Middle frontal gyrus (tissue), 1 donor: ENCODE results near the gene CACNA1B.

Experiments
- DNase-seq: peaks from one replicate; pipeline ENCODE4 v3.0.0-alpha.2; 2015; ENCODE audit warnings: low spot score; ENCODE audit errors: extremely low spot score

The CACNA1B gene

DNA sequence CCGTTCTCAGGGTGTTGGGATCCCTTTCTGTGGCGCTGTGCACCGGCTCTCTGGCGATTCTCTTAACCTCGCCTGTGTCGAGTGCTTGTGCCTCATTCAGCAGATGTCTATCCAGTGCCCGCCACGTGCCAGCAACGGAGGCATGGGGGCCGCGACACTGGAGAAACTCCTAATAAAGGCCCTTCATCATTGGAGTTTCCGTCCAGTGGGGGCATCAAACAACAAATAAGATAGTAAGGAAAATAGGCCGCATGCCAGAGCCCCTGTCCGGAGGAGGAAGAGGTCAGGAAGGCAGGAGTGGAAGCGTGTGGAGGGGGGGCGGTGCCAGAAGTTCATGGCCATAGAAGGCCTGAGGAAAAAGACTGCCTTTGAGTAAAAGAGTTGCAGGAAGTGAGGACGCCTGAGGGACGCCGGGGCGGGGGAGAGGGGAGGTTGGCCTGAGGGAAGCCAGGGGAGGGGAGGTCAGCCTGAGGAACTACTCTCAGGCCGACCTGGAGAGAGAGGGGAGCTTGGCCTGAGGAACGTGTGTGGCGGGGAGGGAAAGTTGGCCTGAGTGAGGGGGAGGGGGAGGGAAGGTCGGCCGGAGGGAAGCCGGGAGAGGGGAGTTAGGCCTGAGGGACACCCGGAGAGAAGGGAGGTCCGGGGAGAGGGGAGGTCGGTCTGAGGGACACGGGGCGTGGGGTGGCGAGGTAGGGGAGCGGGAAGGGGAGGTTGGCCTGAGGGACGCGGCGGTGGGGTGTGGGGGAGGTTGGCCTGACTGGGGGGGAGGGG lies 82.2 kb downstream of the CACNA1B start:
- DNase-seq: no peak

DNA sequence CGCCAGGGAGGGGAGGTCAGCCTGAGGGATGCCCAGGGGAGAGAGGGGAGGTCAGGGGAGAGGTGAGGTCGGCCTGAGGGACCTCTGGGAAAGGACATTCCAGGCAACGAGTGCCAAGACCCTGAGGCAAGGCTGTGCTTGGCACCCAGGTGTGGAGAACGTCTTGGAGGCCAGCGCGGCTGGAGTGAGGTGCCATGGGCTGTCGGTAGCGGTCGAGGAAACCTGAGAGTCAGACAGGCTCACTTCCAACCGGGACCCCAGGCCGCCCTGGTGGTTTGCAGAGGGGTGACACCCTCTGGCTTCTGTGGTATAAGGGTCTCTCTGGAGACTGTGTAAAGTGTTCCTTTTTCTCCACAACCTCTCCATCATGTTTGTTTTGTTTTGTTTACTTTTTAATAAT lies 82.9 kb downstream of the CACNA1B start:
- no peak for DNase-seq

DNA sequence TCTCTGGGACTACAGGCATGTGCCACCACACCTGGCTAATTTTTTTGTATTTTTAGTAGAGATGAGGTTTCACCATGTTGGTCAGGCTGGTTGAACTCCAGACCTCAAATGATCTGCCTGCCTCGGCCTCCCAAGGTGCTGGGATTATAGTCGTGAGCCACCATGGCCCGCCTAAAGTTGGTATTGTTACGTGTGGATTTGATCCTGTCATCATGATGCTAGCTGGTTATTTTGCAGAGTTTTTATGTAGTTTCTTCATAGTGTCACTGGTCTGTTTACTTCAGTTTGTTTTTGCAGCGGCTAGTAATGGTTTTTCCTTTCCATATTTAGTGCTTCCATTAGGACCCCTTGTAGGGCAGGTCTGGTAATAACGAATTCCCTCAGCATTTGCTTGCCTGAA lies 85.9 kb downstream of the CACNA1B start:
- no peak for DNase-seq

- DNase-seq: no peak
Measured at GRCh38 chr9:137965177-137965795, 87.7 kb downstream of the CACNA1B start.

- DNase-seq: no peak
Measured at GRCh38 chr9:137967280-137967953, 89.8 kb downstream of the CACNA1B start.

GRCh38 chr9:137968235-137968634 lies 90.7 kb downstream of the CACNA1B start:
- no peak for DNase-seq

GRCh38 chr9:137969008-137969407 lies 91.4 kb downstream of the CACNA1B start:
- no peak for DNase-seq

DNA sequence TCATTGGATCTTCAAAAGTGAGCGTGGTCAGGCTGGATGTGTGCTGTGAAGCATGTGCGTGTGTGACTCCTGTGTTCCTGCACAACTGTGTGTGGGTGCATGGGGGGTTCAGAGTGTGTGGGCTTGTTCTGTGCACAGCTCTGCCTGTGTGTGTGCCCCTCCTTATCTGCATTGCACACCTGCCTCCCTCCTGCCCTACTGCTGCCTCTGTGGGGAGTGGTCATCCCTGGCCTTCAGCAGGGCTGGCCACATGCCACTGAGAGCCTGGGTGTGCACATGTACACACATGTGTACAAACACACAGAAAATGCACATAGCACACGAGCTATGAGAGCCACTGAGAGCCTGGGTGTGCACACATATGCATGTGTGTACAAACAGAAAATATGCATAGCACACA lies 92.1 kb downstream of the CACNA1B start:
- DNase-seq: no peak

- DNase-seq: no peak
Measured at GRCh38 chr9:137970098-137970497, 92.5 kb downstream of the CACNA1B start.

GRCh38 chr9:137970686-137971476 lies 93.3 kb downstream of the CACNA1B start:
- DNase-seq: no peak

GRCh38 chr9:137971477-137972138 lies 94.0 kb downstream of the CACNA1B start:
- no peak for DNase-seq

GRCh38 chr9:137972355-137972987 lies 94.9 kb downstream of the CACNA1B start:
- no peak for DNase-seq

DNA sequence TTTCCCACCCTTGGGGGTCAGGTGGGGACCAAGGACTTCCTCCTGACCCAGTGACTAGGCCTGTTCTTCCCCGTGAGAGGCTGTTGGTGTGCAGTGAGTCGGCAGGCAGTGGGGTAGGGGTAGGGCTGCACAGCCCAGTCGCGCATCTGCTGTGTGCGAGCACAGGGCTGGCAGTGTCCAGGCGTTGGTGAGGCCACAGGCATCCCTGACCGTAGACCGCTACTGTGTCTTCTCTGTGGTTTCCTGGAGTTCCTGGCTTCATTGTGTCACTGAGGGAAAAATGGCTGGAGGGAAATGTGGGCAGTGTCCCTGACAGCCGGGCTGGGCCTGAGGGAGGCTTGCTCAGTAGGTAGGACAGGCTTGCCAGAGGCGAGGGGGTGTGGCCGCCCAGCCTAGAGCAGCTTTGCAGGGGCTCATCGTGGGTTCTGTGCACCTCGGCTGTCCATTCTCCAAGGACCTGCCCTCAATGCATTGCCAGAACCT lies 95.4 kb downstream of the CACNA1B start:
- no peak for DNase-seq

- no peak for DNase-seq
Measured at GRCh38 chr9:137973829-137974416, 96.3 kb downstream of the CACNA1B start.

DNA sequence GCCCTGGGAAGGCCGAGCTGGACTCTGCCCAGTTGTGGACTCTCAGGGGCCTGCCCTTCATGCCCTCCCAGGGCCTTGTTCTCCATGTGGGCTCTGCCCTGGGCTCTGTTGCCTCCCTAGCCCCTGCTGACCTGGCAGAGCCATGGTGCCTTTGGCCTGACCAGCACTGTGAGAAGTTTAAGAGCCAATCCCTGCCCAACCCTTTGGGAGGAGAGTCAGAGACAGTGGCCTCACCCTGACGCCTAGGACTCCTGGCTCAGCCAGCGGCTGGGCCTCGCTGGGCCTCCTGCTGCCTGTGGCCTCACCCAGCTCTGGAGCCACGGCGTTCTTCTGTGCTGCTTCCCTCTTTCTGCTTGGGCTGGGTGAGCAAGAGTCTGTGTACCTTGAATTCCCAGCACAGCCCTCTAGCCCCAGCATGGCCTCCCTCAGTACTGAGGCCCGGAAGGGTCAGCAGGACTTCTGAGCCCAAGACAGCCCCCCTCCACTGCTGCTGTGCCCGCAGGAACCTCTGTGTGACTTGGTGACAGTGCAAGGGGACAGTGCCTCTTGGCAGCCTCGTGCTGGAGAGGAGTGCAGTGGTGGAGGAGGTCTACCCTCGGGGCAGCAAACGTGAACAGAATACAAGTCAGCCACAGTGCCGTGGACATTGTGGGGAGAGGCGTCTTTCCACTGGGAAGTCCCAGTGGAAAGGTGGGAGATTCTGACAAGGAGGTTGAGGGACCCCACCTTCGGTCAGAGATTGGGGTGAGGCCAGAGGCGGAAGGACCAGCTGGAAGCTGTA lies 97.4 kb downstream of the CACNA1B start:
- no peak for DNase-seq

DNA sequence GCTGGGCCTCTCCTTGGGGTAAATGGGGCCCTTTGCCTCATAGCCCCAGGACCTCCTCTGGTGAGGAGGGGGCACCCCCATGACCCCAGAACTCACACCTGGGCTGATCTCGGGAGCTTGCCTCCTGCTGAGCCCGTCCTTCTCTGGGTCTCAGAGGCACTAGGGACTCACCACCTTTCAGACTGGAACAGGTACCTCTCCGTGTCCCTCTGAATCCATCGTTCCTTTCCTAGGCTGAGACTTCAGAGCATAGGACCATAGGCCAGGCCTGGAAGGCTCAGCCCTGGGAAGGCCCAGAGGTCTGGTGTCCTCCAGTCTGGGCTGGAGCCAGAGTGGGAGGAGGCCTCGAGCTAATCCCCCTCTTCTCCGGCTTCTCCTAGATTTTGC lies 97.9 kb downstream of the CACNA1B start:
- DNase-seq: no peak

- no peak for DNase-seq
Measured at GRCh38 chr9:137975936-137976565, 98.5 kb downstream of the CACNA1B start.

- no peak for DNase-seq
Measured at GRCh38 chr9:137977571-137978261, 100.1 kb downstream of the CACNA1B start.
